ENCODE results near the gene NLRC3. TPM values are rescaled to one million over a fixed set of nuclear protein-coding genes. Genes with fewer than 3 reads are reported as not detected.

The NLRC3 gene
- total RNA-seq, 2 donors from 2014 or later: 0.11 to 0.18 TPM

DNA sequence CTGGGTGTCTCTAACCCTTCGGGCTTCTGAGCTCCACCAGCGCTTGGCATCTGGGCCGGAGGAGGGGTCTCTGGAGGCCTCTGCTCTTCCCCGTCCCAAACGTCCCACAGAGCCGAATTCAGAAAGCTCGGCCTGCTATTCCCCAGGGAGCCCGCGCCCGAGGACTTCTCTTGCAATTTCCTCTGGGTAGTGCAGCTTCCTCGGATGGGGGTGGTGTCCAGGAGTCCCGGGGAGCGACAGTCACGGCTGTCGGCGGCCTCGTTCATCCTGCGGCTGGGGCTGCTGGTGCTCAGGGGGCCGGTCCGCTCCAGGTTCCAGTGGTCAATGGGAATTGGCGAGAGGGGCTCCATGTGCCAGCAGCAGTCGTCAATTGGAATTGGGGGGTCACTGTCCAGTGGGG is 11.8 kb upstream of the NLRC3 start:
- H3K27ac ChIP-seq (ENCODE audit: low read depth, low read length): no peak overlapping the region
- H3K9me3 ChIP-seq (ENCODE audit: control insufficient read depth, low read length): no peaks in the 10 kb centered on the region
- Mint-ChIP-seq H3K27ac (no peak overlapping the region), H3K27me3 (ENCODE audit: insufficient read depth) (no peaks in the 10 kb centered on the region), H3K4me3 (no peak overlapping the region), H3K9me3 (no peaks in the 10 kb centered on the region), H3K4me1 (no peaks in the 10 kb centered on the region), H3K36me3 (ENCODE audit: low read depth) (peaks cover 47% of the 10 kb centered on the region)
- TF ChIP-seq, protein P1, sequence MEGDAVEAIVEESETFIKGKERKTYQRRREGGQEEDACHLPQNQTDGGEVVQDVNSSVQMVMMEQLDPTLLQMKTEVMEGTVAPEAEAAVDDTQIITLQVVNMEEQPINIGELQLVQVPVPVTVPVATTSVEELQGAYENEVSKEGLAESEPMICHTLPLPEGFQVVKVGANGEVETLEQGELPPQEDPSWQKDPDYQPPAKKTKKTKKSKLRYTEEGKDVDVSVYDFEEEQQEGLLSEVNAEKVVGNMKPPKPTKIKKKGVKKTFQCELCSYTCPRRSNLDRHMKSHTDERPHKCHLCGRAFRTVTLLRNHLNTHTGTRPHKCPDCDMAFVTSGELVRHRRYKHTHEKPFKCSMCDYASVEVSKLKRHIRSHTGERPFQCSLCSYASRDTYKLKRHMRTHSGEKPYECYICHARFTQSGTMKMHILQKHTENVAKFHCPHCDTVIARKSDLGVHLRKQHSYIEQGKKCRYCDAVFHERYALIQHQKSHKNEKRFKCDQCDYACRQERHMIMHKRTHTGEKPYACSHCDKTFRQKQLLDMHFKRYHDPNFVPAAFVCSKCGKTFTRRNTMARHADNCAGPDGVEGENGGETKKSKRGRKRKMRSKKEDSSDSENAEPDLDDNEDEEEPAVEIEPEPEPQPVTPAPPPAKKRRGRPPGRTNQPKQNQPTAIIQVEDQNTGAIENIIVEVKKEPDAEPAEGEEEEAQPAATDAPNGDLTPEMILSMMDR (conservative IDR thresholded peaks at IDR 0.05): no peak
- no peaks in the 10 kb centered on the region for H3K27me3 ChIP-seq (ENCODE audit: control insufficient read depth, insufficient read depth, low read length, poor library complexity, severe bottlenecking)
- no peak overlapping the region for H3K4me3 ChIP-seq (ENCODE audit: low read length)
- no peaks in the 10 kb centered on the region for H3K4me1 ChIP-seq (ENCODE audit: control insufficient read depth, insufficient read depth, low read length)
- no peak for DNase-seq
- H3K36me3 ChIP-seq (ENCODE audit: control insufficient read depth, insufficient read depth, low read length): peaks cover 19% of the 10 kb centered on the region
- H3K9ac ChIP-seq (ENCODE audit: extremely low read depth, low read length, poor library complexity, severe bottlenecking): no peak overlapping the region
- 93 to 96% methylated on average over 18 to 22 of the region's 22 CpGs for WGBS, 2 experiments (ENCODE audit: insufficient coverage in 1 of 2, insufficient read length in 1 of 2)

DNA sequence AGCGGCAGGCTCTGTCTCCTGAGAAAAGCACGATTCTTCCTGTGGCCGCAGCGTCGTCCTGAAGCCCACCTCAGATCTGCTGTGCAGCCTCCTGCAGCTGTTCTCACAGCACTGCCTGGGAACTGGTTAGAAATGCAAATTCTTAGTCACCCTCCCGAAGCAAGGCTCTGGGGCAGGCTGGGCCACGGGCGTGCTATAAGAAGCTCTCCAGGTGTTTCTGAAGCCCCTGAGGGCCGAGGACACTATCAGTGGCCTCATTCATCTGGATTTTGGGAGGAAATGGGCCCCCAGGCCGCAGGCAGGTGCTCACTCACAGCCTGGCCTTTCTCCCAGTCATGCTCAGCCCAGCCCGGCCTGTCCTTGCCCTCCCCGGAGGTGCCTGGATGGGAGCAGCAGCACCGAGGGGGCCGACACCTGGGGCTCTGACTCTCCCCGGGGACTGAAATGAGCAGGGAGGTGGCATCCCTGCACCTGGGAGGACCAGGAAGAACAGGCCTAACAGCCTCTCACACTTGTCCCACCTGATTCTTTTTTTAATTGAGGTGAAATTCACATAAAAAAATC is 10.4 kb upstream of the NLRC3 start:
- Histone ChIP-seq H3K27ac (ENCODE audit: low read depth, low read length) (no peak overlapping the region), H3K4me1 (ENCODE audit: control insufficient read depth, insufficient read depth, low read length) (no peaks in the 10 kb centered on the region), H3K4me3 (ENCODE audit: low read length) (no peak overlapping the region), H3K9ac (ENCODE audit: extremely low read depth, low read length, poor library complexity, severe bottlenecking) (no peak overlapping the region), H3K36me3 (ENCODE audit: control insufficient read depth, insufficient read depth, low read length) (peaks cover 18% of the 10 kb centered on the region), H3K9me3 (ENCODE audit: control insufficient read depth, low read length) (no peaks in the 10 kb centered on the region), H3K27me3 (ENCODE audit: control insufficient read depth, insufficient read depth, low read length, poor library complexity, severe bottlenecking) (no peaks in the 10 kb centered on the region)
- Mint-ChIP-seq H3K36me3 (ENCODE audit: low read depth) (peaks cover 46% of the 10 kb centered on the region), H3K27me3 (ENCODE audit: insufficient read depth) (no peaks in the 10 kb centered on the region), H3K9me3 (no peaks in the 10 kb centered on the region), H3K27ac (no peak overlapping the region), H3K4me3 (no peak overlapping the region), H3K4me1 (no peaks in the 10 kb centered on the region)
- TF ChIP-seq, protein P1 (conservative IDR thresholded peaks at IDR 0.05): no peak
- DNase-seq: no peak
- WGBS, 2 experiments (ENCODE audit: insufficient coverage in 1 of 2, insufficient read length in 1 of 2): 84 to 87% methylated on average over 11 to 15 of the region's 15 CpGs

DNA sequence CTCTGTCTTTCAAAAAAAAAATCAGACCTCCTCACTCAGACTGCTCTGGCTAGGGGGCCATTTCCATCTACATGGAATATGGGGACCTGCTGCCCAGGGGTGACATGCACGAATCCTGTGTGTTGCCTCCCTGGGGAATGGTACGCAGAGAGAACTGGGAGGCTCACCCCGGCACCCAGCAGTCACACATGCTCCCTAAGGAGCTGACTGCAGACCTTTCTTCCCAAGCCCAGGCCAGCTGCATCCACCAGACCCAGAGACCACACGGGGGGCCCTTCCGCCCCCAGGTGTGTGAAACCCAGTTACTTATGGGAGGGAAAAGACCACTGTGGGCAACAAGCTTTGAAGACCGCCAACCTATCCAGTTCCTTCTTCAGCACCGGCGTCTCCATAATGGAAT is 7.2 kb upstream of the NLRC3 start:
- Mint-ChIP-seq H3K9me3 (no peaks in the 10 kb centered on the region), H3K36me3 (ENCODE audit: low read depth) (peaks cover 33% of the 10 kb centered on the region), H3K4me1 (no peaks in the 10 kb centered on the region), H3K27ac (no peak overlapping the region), H3K27me3 (ENCODE audit: insufficient read depth) (no peaks in the 10 kb centered on the region), H3K4me3 (no peak overlapping the region)
- WGBS, 2 experiments (ENCODE audit: insufficient coverage in 1 of 2, insufficient read length in 1 of 2): 95 to 97% methylated on average over 8 of the region's 8 CpGs
- Histone ChIP-seq H3K36me3 (ENCODE audit: control insufficient read depth, insufficient read depth, low read length) (peaks cover 13% of the 10 kb centered on the region), H3K27me3 (ENCODE audit: control insufficient read depth, insufficient read depth, low read length, poor library complexity, severe bottlenecking) (no peaks in the 10 kb centered on the region), H3K27ac (ENCODE audit: low read depth, low read length) (no peak overlapping the region), H3K9me3 (ENCODE audit: control insufficient read depth, low read length) (no peaks in the 10 kb centered on the region), H3K4me1 (ENCODE audit: control insufficient read depth, insufficient read depth, low read length) (no peaks in the 10 kb centered on the region), H3K4me3 (ENCODE audit: low read length) (no peak overlapping the region), H3K9ac (ENCODE audit: extremely low read depth, low read length, poor library complexity, severe bottlenecking) (no peak overlapping the region)
- no peak for DNase-seq
- TF ChIP-seq, protein P1 (conservative IDR thresholded peaks at IDR 0.05): no peak
